ENCODE measurements around the gene MLC1. TPM values are rescaled to one million over a fixed set of nuclear protein-coding genes. Genes with fewer than 3 reads are reported as not detected.

MLC1 gene
- total RNA-seq, 1 donor from 2014 or later = not detected

DNA sequence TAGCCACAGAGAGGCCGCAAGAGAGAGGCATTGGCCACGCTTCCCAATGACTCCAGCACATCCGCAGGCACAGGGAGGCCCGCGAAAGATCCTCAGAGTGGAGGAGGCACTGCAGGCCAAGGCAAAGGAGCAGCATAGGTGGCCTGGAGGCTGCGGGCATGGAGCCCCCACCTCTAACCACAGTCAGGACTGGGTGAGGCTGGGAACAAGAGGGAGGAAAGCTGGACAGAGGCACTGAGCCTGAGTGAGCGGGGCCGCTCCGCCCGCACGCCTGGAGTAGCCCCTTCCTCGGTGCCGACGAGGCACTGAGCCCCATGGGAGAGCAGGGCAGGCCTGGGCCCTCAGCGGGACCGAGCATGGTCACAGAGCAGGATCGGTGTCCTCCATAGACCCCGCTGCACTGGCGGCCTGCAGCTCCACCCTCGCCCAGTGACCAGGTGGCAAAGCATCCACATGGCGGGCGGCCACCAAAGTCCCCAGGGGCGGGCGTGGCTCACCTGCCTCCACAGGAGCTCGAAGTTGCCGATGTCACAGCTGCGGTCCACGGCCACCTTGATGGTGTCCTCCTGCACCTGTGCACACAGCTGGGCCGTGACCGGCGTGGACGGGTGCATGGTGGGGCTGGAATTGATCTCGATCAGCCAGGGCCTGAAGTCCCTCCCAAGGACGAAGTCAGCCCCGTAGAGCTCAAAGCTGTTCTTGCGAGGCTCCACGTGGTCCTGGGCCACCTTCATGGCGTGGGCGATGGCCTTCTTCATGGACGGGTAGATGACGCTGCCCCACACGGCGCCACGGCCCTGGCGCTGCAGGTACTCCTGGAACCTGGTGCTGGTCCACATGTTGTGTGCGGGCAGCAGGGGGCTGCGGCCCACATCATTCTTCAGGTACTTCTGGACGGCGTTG, 53.8 kb downstream of the MLC1 start:
- DNase-seq (ENCODE audit: low spot score, unreplicated experiment) = no peak

DNA sequence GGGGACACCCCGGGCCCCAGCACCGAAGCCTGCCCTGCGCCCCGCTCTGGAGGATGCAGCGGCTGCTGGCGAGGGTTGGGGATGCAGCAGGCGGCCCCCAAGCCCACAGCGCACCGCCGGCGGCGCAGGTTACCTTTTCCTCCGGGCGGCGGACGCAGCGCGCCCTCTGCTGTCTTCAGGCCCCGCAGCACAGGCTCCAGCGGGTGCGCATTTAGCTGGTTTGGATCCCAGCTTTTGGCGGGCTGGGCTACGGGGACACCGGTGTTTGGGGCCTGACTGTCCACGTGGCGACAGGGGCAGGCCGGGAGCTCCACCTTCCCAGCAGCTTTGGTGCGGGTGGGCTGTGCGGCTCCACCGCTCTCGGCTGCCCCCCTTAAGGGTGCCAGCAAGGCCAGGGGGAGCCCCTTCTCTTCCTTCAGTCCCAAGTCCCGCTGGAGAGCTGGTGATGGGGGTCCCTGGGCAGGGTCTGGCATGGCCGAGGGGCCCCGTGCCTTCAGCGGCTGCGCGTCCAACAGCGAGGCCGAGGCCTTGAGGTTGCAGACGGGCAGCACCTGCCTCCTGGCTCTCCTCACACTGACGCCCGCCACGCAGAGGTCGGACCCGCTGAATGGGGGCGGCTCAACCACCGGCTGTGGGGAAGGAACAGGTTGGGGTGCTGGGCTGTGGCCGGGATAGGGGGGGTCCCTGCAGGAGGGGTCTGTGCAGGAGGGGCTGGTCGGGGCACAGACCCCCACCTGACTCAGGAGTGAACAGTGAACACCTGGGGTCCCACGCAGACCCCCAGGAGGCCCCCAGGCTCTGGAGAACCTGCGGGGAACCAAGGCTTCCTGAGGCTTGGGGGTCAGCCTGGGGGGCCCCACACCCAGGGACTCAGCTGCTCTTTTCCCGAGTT, 54.7 kb downstream of the MLC1 start:
- peak; percentile 66 for DNase-seq (ENCODE audit: low spot score, unreplicated experiment)
- no peaks in the 10 kb centered on the region for H3K9me3 Mint-ChIP-seq (ENCODE audit: low read depth)
- no peak overlapping the region for H3K4me3 Mint-ChIP-seq (ENCODE audit: low read depth)
- peaks cover 10% of the 10 kb centered on the region for H3K27me3 Mint-ChIP-seq
- H3K4me1 Mint-ChIP-seq (ENCODE audit: low read depth) = no peaks in the 10 kb centered on the region
- TF ChIP-seq, protein P1, sequence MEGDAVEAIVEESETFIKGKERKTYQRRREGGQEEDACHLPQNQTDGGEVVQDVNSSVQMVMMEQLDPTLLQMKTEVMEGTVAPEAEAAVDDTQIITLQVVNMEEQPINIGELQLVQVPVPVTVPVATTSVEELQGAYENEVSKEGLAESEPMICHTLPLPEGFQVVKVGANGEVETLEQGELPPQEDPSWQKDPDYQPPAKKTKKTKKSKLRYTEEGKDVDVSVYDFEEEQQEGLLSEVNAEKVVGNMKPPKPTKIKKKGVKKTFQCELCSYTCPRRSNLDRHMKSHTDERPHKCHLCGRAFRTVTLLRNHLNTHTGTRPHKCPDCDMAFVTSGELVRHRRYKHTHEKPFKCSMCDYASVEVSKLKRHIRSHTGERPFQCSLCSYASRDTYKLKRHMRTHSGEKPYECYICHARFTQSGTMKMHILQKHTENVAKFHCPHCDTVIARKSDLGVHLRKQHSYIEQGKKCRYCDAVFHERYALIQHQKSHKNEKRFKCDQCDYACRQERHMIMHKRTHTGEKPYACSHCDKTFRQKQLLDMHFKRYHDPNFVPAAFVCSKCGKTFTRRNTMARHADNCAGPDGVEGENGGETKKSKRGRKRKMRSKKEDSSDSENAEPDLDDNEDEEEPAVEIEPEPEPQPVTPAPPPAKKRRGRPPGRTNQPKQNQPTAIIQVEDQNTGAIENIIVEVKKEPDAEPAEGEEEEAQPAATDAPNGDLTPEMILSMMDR (IDR thresholded peaks at IDR 0.05; ENCODE audit: unreplicated experiment) = peak; percentile 91
- H3K27ac Mint-ChIP-seq = no peak overlapping the region
- no peaks in the 10 kb centered on the region for H3K36me3 Mint-ChIP-seq (ENCODE audit: insufficient read depth)

More for the DNA sequence above, 53.8 kb downstream of the MLC1 start:
- Mint-ChIP-seq H3K27ac (no peak overlapping the region), H3K27me3 (peaks cover 7% of the 10 kb centered on the region), H3K4me3 (ENCODE audit: low read depth) (no peak overlapping the region), H3K4me1 (ENCODE audit: low read depth) (no peaks in the 10 kb centered on the region), H3K36me3 (ENCODE audit: insufficient read depth) (no peaks in the 10 kb centered on the region), H3K9me3 (ENCODE audit: low read depth) (no peaks in the 10 kb centered on the region)
- TF ChIP-seq, protein P1 (IDR thresholded peaks at IDR 0.05; ENCODE audit: unreplicated experiment) = no peak

DNA sequence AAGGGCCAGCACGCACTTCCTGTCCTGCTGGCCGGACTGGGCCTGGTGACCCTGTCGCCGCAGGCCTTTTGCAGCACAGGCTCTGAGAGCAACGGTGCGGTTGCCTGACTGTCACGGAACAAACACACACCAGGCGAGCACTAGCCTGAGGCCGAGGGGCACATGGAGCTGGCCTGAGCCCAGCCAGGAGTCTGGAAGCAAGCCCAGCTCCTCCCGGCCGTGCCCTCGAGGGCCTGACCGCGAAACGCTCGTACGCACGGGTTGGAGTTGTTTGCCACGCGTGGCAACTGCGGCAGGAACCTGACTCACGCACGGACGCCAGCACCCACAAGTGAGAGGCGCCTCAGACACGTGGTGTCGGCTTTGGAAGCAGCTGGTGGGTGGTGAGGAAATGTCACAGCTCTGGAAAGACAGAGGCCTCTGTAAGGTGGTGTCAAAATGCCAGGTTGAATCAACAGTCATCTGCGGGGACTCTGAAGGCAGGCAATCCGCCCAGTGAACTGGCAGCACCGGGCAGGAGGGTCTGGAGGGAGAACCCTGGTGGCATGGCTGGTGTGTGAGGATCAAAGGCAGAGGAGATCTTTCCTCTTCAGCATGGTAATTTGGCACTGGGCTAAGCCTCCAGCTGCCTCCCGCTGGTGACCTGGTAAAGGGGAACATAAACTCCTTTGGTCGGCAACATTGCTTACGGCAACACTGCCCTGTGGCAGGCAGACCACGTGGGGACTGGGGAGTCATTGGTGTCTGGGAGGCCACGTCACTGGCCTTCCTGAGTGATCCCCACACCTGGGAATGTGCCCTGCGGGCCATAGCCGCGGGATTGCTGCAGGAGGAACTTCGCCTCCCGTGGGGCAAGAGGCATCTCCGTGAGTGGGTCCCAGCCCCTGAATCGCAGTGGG, 57.3 kb downstream of the MLC1 start:
- peaks cover 19% of the 10 kb centered on the region for H3K27me3 Mint-ChIP-seq
- no peak for DNase-seq (ENCODE audit: low spot score, unreplicated experiment)

DNA sequence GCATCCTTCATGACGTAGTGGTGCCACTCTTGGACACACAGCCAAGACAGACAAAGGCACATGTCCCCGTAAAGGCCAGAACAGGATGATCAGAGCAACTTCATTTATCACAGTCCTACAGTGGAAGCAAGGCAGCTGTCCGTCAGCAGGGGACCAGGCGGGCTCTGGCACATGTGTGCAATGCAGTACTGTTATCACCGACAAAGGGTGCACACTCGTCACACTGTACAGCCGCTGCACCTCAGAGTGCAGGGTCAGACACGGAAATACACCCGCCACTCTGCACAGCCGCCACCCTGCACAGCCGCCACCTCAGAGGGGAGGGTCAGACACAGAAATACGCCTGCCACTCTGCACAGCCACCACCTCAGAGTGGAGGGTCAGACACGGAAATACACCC, 59.2 kb downstream of the MLC1 start:
- Mint-ChIP-seq H3K27me3 (peaks cover 19% of the 10 kb centered on the region), H3K4me1 (ENCODE audit: low read depth) (no peaks in the 10 kb centered on the region), H3K9me3 (ENCODE audit: low read depth) (no peaks in the 10 kb centered on the region), H3K36me3 (ENCODE audit: insufficient read depth) (no peaks in the 10 kb centered on the region), H3K4me3 (ENCODE audit: low read depth) (no peak overlapping the region), H3K27ac (no peak overlapping the region)
- DNase-seq (ENCODE audit: low spot score, unreplicated experiment) = no peak
- TF ChIP-seq, protein P1 (IDR thresholded peaks at IDR 0.05; ENCODE audit: unreplicated experiment) = no peak

More for the DNA sequence above, 57.3 kb downstream of the MLC1 start:
- H3K4me3 Mint-ChIP-seq (ENCODE audit: low read depth) = no peak overlapping the region
- TF ChIP-seq, protein P1 (IDR thresholded peaks at IDR 0.05; ENCODE audit: unreplicated experiment) = no peak
- H3K4me1 Mint-ChIP-seq (ENCODE audit: low read depth) = no peaks in the 10 kb centered on the region
- no peaks in the 10 kb centered on the region for H3K36me3 Mint-ChIP-seq (ENCODE audit: insufficient read depth)
- no peak overlapping the region for H3K27ac Mint-ChIP-seq
- no peaks in the 10 kb centered on the region for H3K9me3 Mint-ChIP-seq (ENCODE audit: low read depth)
